SHP77 (cell line): ENCODE results near the gene UGT1A6.

ENCODE experiments used
- DNase-seq, 2 experiments: peaks; one replicate each; lab custom pipeline; 2025; lab: John Stamatoyannopoulos, UW

The UGT1A6 gene

DNA sequence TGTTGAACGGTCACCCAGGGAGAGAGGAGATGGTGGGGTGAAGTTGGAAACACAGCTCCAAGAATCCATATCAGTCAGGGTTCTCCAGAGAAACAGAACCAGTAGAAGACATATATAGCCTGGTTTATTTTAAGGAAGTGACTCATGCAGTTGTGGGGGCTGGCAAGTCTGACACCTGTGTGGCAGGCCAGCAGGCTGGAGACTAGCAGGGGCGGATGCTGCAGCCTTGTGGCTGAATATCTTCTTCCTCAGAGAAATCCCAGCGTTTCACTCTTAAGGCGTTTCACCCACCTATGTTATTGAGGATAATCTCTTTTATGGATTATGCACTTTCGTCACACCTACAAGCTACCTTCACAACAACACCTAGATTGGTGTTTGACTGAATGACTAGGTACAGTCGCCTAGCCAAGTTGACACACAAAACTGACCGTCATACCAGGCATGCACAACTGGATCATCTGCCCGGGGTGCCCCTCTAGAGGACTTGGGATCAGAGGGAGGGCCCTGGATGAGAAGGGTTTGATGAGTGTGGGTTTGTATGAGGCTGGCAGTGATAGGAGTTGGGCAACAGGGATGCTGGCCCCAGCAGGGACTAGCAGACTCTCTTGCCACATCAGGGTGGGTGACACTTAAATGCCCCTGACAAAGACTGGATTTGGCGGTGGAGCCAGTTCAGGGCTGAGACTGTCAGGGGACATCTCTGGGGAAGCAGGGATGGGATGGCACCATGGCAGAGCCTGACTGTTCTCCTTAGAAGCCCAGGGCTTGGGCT is 108.9 kb downstream of the UGT1A6 start:
- DNase-seq, result no peak

DNA sequence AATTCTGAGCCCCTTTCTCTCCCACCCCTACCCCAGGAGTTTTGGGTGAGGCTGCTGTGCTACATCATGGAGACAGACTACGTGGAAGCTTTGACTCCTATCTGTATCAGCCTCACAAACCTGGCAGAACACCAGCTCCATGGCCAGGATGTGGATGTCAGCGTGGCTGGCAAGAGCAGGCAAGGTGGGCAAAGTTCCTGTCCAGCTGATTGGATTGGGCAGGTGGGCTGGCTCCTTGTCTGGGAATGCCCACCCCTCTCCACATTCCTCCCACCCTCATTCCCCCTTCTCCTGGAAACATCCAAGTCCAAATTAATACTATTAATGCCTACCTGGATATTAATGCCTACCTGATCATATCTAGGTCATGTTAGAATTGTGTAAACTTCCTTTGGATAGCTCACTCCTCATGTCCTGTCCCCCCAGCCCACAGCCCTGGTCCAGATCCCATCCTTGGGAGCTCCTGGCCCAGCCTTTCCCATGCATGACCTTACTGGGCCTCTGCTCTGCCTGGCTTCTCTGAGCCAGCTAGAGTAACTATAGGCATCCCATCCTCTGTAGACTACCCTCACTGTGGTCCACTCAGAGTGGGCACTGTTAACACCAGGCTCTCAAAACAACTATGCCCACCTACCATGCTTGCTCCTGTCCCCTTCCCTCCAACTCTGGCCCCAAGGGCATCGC is 109.6 kb downstream of the UGT1A6 start:
- no peak for DNase-seq

DNA sequence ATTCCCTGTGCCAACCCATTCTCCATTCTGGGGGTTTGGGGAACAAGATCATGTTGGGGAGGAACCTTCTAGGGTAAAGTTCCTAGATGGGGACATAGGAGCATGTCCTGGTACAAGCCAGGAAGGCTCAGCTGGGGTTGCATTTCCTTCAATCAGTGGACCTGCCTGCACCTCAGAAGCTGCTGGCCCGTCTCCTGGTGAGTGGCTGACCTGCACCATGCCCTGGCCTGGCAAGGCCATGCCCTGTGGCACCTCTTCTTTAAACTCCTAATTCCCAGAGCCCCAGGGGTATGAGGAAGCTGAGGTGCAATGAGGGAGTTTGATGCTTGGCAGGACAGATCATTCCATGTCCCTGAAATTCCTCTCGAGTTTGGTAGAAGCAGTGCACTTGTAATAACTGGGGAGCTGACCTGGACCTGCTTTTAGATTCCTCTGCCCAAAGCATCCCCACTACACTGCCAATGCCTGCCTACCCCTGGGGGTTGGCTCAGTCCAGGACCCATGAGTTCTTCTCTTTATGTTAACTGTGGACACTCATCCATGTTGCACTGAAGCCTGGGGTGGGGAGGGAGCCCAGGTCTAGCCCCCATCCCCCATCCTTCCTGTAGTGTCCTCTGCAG is 110.7 kb downstream of the UGT1A6 start:
- no peak for DNase-seq

DNA sequence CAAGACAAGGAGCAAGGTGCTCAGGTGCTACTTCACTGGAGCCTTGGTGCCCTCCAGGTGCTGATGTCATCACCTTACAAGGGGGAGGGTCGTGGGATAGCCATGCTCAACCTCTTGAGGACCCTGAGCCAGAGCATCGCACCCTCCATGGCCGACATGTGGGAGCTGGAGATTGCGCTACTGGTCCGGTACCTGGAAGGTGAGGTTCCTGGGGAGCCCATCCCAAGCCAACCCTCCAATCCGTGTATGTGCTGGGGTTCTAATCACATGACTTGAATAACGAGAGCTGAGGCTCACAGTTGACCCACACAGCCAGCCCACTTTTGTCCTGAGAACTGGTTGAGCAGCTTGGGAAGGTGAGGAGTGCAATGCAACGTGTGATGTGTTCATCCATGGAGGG is 111.3 kb downstream of the UGT1A6 start:
- no peak for DNase-seq

DNA sequence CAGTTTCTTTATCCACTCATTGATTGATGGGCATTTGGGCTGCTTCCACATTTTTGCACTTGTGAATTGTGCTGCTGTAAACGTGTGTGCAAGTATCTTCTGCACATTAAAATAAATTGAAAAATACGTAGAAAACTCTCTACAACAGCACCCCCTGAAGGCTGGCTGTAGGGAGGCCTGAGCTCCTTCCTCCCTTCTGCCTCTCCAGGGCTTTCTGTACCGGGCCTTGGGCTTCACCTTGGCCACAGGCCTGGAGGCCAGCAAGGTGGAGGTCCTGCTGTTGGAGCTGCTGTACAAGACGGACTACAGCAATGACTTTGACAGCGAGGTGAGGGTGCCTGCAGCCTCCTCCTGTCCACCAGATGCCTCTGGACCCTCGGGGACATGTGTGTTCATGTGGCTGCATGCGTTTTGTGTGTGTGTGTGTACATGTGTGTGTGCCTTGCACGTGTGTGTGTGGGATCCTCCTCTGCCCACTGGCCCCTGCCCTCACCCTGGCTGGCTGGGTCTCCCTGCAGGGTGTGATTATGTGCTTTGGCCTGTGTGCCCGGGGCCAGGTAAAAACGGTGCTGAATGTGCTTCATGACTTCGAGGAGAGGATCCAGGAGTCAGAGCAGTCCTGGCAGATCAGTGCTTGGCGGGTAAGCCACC is 114.7 kb downstream of the UGT1A6 start:
- no peak for DNase-seq

DNA sequence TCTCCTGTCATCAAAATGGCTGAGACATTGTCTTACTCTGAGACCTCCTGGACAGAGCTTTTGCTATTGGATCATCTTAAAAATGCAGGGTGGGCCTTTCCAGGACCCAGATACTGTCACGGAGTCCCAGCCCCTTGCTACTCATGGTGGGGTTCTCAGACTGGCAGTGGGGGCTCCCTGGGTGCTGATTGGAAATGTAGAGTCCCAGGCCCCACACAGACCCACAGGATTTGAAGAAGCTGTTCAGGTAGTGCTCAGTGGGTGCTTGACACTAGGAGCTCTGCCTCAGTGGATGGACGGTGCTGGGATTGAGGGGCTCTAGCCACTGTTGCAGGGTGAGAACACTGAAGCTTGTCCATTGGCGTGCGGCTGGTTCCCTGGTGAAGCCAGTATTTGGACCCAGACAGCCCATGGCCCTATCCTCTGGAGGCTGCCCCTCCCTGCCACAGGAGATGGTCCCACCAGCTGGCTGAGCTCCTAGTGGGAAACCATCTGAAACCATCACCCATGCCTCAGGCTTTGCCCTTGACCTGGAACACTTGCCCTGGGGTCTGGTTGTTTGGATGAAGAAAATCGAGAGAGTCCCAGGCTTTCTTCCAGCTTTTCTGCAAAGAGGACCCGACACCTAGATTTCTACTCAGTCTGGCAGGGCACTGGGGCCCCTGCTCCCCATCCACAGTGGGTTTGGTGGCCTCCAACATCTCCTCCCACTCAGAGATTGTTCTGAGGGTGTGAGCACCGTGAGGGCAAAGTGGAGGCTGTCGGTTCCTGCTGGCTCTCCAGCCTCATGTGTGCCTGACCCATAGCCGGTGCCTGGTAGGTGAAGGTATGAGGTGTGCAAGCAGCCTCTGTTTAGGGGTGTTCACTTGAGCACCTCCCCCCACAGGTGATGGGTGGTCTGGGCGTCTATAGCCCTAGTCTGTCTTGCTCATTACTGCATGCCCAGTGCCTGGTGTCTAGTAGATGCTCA is 115.6 kb downstream of the UGT1A6 start:
- DNase-seq, result no peak

DNA sequence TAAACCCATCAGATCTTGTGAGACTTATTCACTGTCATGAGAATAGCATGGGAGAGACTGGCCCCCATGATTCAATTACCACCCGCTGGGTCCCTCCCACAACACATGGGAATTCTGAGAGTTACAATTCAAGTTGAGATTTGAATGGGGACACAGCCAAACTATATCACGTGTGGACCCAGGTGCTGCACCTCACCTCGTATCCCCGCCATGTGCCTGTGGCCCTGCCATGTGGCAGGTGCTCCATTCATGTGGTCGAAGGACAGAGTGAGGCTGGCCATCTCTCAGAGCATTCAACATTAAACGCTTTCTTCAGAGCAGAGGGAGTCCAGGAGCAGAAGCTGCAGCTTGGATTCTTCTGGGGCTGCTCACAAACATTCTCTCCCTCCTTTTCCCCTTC is 117.7 kb downstream of the UGT1A6 start:
- DNase-seq, result no peak

DNA sequence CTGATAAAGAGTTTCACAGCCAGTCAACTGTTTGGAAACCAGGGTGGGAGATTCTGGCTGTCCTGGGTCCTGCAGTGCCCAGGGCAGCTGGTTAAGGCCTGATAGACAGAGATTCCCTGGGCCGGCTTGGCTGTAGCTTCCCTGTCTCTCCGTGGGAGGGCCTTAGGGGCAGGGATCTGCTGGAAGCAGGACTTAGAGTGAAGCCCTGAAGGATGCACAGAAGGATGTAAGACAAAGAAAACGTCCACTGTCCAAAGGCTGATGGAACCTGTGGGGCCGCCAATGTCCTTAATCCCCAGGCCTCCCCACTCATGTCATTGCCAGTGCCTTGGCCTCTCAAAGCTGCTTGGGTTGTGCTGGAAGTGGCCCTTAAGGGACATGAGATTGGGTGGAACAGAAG is 118.4 kb downstream of the UGT1A6 start:
- DNase-seq, result no peak

DNA sequence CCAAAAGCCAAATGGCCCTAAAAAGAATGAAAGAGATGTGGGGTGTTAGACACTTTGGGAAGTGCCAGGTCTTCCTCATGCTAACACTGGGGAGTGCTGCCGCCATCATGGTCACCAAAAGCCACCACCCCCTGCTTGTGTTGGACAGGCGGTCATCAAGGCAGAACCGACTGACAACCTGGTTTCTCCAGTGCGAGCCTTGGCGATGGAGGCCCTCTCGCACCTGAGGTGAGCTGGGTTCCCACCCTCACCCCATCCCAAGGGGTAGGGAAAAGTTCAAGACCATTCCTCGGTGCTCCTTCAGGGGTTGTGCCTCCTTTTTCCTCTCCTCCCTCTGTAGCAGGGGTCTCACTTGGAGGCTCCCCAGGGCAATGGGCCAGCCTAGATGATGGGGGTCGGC is 119.0 kb downstream of the UGT1A6 start:
- DNase-seq, result no peak

DNA sequence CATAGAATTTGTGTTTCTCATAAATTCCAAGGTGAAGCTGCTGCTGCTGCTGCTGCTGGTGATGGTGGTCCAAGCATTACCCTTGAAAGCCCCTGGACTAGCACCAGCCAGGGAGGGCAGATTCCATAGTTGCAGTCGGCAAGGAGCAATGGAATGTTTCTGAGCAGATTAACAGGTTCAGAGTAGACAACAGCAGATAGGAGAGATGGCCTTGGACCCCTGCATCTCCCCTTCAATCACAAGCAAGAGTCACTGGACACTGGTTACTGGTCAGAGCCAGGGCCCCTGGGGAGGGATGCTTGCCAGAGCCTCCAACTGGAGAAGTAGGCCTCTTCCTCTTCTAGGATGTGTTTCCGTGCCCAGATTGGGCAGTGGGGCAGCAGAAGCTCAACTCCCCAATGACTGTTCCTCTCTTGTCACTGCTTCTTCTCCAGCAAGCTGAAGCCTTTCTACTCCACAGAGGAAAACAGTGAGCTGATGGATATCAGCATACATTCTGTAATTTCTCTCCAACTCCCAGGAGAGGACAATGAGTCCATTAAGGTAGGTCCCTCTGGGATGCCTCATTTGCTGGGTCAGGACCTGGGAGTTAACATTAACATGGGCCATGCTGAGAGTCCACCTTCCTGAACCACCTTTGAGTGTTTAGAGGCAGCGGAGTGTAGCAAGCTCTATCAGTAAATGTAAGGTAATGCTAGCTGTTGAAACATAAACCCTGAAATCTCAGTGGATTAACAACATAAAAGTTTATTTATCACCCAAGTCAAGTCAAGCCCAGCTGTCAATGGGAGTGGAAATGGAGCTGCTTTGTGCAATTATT is 120.8 kb downstream of the UGT1A6 start:
- DNase-seq, result no peak

DNA sequence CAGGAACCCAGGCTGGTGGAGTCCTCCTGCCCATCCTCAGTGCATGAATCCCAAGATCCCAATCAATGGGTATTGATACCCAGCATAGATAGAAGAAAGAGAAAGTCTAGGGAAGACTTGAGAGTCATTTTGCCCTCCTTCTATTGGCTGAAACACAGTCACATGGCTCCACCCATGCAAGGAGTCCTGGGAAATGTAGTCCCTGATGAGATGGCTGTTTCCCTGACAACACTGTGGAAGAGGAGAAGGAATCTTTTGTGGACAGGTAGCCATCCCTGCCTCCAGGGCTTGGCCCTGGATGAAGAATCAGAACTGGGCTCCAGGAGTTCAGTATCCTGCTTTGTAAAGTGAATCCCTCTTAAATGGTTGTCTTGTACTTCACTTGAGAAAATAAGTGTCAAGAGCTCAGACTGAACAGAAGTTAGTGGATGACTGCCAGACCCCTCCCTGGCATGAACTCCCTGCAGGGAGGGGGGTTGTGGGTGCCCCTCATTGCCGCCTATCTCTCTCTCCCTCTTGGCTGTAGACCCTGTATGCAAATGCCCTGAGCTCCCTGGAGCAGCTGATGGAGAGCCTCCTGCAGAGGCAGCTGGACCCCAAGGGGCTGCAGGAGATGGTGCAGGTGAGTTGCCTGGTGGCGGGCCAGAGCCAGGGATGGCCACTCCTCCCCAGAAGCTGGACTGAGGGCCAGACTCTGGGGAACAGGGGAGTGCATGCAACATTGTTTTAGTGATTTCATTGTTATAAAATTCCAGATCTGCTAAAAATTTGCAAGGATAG is 121.6 kb downstream of the UGT1A6 start:
- DNase-seq, result no peak

DNA sequence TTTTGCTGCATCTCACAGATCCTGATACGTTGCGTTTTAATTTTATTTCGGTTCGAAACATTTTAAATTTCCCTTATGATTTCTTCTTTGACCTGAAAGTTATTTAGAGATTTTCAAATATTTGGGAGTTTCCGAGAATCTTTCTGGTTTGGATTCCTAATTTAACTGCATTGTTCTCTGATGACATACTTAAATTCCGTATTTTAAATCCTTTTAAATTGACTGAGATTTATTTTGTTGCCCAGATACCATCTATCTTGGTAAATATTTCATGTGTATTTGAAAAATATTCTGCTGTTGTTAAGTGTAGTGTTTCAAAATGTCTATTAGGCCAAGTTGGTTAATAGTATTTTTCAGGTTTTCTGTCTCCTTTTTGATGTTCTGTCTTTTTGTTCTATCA is 123.2 kb downstream of the UGT1A6 start:
- DNase-seq, result no peak

DNA sequence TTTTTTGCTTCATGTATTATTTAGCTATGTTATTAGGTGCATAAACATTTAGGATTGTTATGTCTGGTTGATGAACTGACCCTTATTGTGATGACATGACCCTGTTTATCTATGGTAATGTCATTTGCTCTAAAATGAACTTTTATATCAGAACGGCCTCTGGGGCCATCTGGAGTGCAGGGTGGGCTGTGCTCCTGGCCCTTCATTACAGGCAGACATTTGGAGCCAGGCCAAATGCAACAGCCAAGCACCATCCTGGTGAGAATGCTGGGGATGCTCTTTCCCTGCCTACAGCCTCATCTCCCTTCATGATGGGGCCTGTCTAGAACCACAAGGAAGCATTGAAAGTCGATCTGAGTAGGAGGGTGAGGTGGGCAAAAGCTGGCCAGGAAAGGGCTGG is 123.6 kb downstream of the UGT1A6 start:
- no peak for DNase-seq

DNA sequence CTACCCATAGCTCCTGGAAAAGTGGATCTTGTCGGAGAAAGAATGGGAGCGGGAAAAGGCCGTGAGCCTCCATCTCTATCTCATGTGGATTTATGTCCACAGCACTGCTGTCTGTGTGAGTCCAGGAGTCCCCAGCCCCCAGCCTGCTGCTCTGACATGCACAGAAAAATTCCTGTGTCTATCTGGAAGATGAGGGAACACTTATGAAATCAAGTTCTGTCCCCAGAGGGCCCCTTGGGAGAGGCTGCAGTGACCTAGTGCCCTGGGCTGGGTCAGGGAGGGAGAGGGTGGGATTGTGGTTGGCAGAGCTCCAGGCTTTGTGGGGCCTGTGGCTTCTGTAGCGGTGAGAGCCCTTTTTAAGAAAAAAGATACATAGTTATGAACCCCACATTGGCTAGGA is 124.1 kb downstream of the UGT1A6 start:
- no peak for DNase-seq

DNA sequence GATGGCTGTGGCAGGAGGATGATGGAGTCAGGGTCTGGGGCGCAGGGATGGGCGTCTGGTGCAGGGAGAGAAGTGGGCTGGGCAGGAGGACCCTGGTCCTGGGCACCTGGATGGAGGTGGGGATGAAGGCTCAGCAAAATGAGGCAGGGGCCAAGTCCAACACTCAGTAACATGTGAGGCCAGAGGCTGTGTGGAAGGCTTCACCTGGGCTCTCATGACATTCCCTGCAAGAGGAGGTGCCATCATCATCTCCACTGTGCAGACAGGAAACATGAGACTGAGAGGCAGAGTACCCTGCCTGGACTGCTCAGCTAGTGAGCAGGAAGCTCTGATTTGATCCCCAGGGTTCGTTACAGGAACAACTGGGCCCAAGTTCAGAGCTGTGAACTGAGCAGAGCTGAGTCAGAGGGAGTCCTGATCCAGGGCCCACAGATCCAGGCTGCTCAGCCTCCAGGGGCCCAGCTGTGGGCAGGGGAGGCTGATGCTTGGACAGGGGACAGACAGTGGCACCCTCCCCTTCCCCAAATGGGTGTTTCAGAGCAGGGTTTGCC is 124.7 kb downstream of the UGT1A6 start:
- no peak for DNase-seq

DNA sequence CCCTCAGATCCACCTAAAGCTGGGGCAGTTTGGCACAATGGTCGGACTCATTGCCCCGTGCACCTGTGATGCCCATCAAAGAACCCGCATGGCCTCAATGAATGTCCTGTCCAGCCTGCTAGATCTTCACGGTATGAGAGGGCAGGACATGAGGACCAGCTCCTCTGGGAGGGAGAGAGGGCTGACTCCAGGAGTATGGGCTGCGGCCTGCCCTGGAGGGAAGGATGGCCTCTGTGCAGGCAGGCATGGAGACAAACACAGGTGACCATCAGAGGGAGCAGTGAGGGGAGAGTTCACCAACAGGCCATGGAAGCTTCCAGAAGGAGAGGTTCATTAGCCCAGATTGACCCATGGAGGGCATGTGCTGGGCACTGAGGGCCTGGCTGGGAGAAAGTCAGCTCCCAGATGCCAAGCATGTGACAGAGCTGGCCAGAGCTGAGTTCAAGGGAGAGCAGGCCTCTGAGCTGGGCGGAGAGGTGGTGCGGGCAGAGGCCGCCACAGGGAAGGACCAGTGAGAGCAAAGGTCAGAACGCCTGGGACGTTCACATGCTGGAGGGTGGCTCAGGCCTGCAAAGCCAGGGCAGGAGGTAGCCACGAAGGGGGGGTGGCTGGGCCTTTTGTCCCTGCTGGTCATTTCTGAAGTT is 125.4 kb downstream of the UGT1A6 start:
- no peak for DNase-seq

DNA sequence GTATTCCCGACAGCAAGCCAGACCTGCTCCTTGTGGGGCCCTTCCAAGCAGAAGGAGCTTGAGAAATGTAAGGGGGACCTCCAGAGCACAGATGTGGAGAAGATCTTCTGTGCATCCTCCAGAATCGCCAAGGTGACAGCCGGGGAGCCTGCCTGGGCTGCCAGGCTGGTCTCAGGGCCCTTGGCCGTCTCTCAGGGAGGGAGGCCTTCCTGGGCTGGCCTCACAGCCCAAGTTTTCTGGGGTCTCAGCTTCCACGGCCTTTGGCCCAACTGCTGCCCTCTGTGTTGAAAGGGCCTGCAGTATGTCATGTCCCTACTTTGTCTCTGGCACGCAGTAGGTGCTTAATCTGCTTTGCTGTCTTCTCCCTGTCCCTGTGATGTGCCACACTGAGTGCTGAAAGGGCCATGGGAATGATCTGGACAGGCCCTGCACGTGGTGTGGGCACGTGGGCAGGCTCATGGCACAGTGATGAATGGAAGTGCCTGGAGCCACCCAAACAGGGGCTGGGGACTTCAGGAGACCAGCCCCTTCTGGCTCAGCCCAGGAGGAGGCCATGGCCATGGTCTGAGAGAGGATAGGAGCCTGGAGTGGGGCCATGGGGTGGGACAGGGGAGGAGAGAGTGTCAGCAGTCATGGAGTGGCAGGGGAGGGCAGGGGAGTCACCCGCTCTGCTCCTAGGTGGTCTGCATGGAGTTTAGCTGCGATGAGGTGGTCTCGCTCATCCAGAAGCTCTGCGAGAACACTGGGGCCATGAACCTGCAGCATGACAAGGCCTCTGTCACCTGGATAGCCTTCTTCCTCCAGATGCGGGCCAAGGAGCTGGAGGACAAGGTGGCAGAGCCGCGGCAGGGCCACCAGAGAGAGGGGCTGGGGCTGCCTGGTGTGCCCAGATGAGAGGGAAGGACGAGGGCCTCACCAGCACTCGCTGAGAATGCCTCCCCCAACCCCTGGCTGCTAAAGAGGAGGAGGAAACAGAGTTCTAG is 126.2 kb downstream of the UGT1A6 start:
- DNase-seq, result no peak
